HCT116 (cell line): ENCODE data around the gene MICAL3. TPM values are rescaled to one million over a fixed set of nuclear protein-coding genes. Genes with fewer than 3 reads are reported as not detected.

Experiments
- ATAC-seq: fragments of 200-7000 bp; cut with Tn5 transposase; 2 replicates; pipeline ENCODE4 v1.9.1; 2020; ENCODE audit warnings: mild to moderate bottlenecking, moderate library complexity
- BruUV-seq: library from RNA; stranded (reverse); fragments of 400-500 nt; replicated peaks from 2 replicates; lab custom pipeline; 2021; lab: Mats Ljungman, UMichigan
- CTCF ChIA-PET: fragments of 300-600 bp; sonication (Branson Sonifier 250); formaldehyde crosslinking; loops from one replicate; lab custom pipeline; 2021; ENCODE audit warnings: antibody characterized with exemption; lab: Charles Lee
- POLR2A ChIA-PET: fragments of 300-600, 350-600 bp; sonication (Branson Sonifier 250); formaldehyde crosslinking; loops from one replicate; lab custom pipeline; 2021; ENCODE audit warnings: antibody characterized with exemption; lab: Charles Lee
- RAD21 ChIA-PET, 2 experiments: fragments of 300-600 bp; sonication (Branson Sonifier 250); formaldehyde crosslinking; loops; one replicate each; lab custom pipeline; 2023; ENCODE audit warnings: low total read pairs in 2 of 2; ENCODE audit not compliant: uncharacterized antibody in 2 of 2, unreplicated experiment in 2 of 2, low non-redundant PET in 1 of 2; lab: Charles Lee
- DNase-seq: peaks from one replicate; pipeline ENCODE4 v3.0.0-alpha.2; 2010; ENCODE audit warnings: low read depth, low spot score
- H2AFZ ChIP-seq: fragments of 200-600 bp; shearing (Covaris generic), sonication (generic); 2 replicates; pipeline ENCODE4 v1.6.1; 2017; ENCODE audit warnings: low read depth, mixed run types, mixed read lengths, antibody characterized with exemption, low read length; ENCODE audit not compliant: poor library complexity, severe bottlenecking
- H3K27ac ChIP-seq: 2 replicates; pipeline ENCODE4 v1.5.1; 2012; ENCODE audit warnings: low read depth, low read length
- H3K27me3 ChIP-seq: fragments of 200-600 bp; sonication (generic); 2 replicates; pipeline ENCODE4 v1.6.1; 2016; ENCODE audit warnings: mixed run types, low read length, mixed read lengths; ENCODE audit not compliant: insufficient read depth
- H3K36me3 ChIP-seq, 2 experiments: fragments of 200-500 bp in 1 of 2; fragments of 200-600 bp in 1 of 2; sonication (Bioruptor generic) in 1 of 2; sonication (generic) in 1 of 2; 2 replicates each; pipeline versions ENCODE4 v1.5.1 to v1.6.1; 2014 to 2016; ENCODE audit warnings: low read length in 2 of 2, inconsistent platforms in 1 of 2, mixed read lengths in 1 of 2, mixed run types in 1 of 2; ENCODE audit not compliant: insufficient read depth in 2 of 2, control insufficient read depth in 1 of 2
- H3K4me1 ChIP-seq, 2 experiments: fragments of 200-600 bp in 1 of 2; sonication (generic) in 1 of 2; 2 replicates each; pipeline versions ENCODE4 v1.5.1 to v1.6.1; 2012 to 2017; ENCODE audit warnings: low read length in 2 of 2, inconsistent platforms in 1 of 2, mild to moderate bottlenecking in 1 of 2, mixed read lengths in 1 of 2, mixed run types in 1 of 2, moderate library complexity in 1 of 2; ENCODE audit not compliant: insufficient read depth in 2 of 2, control insufficient read depth in 1 of 2
- H3K4me2 ChIP-seq: fragments of 200-600 bp; sonication (generic); 2 replicates; pipeline ENCODE4 v1.6.1; 2017; ENCODE audit warnings: mixed run types, low read length, mixed read lengths
- H3K4me3 ChIP-seq, 2 experiments: fragments of 200-600 bp in 1 of 2; sonication (generic) in 1 of 2; replicated peaks in 1 of 2; 2 replicates each; pipeline ENCODE4 v1.5.1; 2011 to 2016; ENCODE audit warnings: low read length in 2 of 2, control low read depth in 1 of 2, low read depth in 1 of 2, mild to moderate bottlenecking in 1 of 2, mixed read lengths in 1 of 2, mixed run types in 1 of 2
- H3K79me2 ChIP-seq: fragments of 200-600 bp; sonication (generic); 2 replicates; pipeline ENCODE4 v1.6.1; 2017; ENCODE audit warnings: mild to moderate bottlenecking, mixed run types, low read length, moderate library complexity, mixed read lengths; ENCODE audit not compliant: insufficient read depth
- H3K9ac ChIP-seq: fragments of 200-600 bp; sonication (generic); 2 replicates; pipeline ENCODE4 v1.6.1; 2016; ENCODE audit warnings: low read length, mixed read lengths
- H3K9me2 ChIP-seq: fragments of 200-600 bp; sonication (generic), shearing (Covaris generic); 2 replicates; pipeline ENCODE4 v1.6.1; 2017; ENCODE audit warnings: mixed run types, mild to moderate bottlenecking, moderate library complexity; ENCODE audit not compliant: insufficient read depth
- H3K9me3 ChIP-seq, 2 experiments: fragments of 200-500 bp in 1 of 2; fragments of 200-600 bp in 1 of 2; sonication (Bioruptor generic) in 1 of 2; sonication (generic) in 1 of 2; 2 replicates each; pipeline ENCODE4 v1.6.1; 2014 to 2017; ENCODE audit warnings: low read length in 2 of 2, mixed read lengths in 2 of 2, inconsistent platforms in 1 of 2, low read depth in 1 of 2, mild to moderate bottlenecking in 1 of 2, mixed run types in 1 of 2, moderate library complexity in 1 of 2; ENCODE audit not compliant: control insufficient read depth in 1 of 2, insufficient read depth in 1 of 2
- H4K20me1 ChIP-seq: fragments of 200-600 bp; sonication (generic), shearing (Covaris generic); 2 replicates; pipeline ENCODE4 v1.6.1; 2017; ENCODE audit warnings: mixed run types, mild to moderate bottlenecking, moderate library complexity; ENCODE audit not compliant: insufficient read depth
- CBX3 ChIP-seq: IDR thresholded peaks from 2 replicates; pipeline ENCODE4 v1.6.1; 2012; ENCODE audit warnings: low read depth
- EGR1 ChIP-seq: IDR thresholded peaks from 2 replicates; pipeline ENCODE4 v1.6.1; 2012; ENCODE audit warnings: low read depth
- ELF1 ChIP-seq: IDR thresholded peaks from 2 replicates; pipeline ENCODE4 v1.6.1; 2012; ENCODE audit warnings: low read depth, borderline replicate concordance
- EZH2 ChIP-seq: fragments of 200-600 bp; sonication (generic); IDR thresholded peaks from 2 replicates; pipeline ENCODE4 v1.6.1; 2017; ENCODE audit warnings: antibody characterized with exemption, mixed run types
- EZH2phosphoT487 ChIP-seq: fragments of 200-600 bp; IDR thresholded peaks from 2 replicates; pipeline ENCODE4 v1.6.1; 2018; ENCODE audit warnings: antibody characterized with exemption, borderline replicate concordance
- POLR2A ChIP-seq: IDR thresholded peaks from 2 replicates; pipeline ENCODE4 v1.7.0; 2011; ENCODE audit warnings: borderline replicate concordance; ENCODE audit not compliant: insufficient read depth, insufficient read length; ENCODE audit errors: extremely low read depth
- REST ChIP-seq: IDR thresholded peaks from 2 replicates; pipeline ENCODE4 v1.6.1; 2012; ENCODE audit warnings: low read depth
- SIN3A ChIP-seq: IDR thresholded peaks from 2 replicates; pipeline ENCODE4 v1.6.1; 2012; ENCODE audit warnings: low read depth
- SRF ChIP-seq: IDR thresholded peaks from 2 replicates; pipeline ENCODE4 v1.6.1; 2012; ENCODE audit warnings: low read depth
- TCF7L2 ChIP-seq: IDR thresholded peaks from 2 replicates; pipeline ENCODE4 v1.7.0; 2011; ENCODE audit warnings: borderline replicate concordance, inconsistent platforms; ENCODE audit not compliant: insufficient read depth, insufficient read length; ENCODE audit errors: extremely low read depth
- YY1 ChIP-seq: IDR thresholded peaks from 2 replicates; pipeline ENCODE4 v1.6.1; 2011; ENCODE audit warnings: low read length, low read depth, moderate library complexity, mild to moderate bottlenecking; ENCODE audit not compliant: insufficient replicate concordance; ENCODE audit errors: extremely low read depth
- ZFX ChIP-seq: fragments of 450-650 bp; IDR thresholded peaks from 2 replicates; pipeline ENCODE4 v1.6.1; 2017
- ZNF274 ChIP-seq: fragments of 200-500 bp; sonication (Bioruptor generic); IDR thresholded peaks from 2 replicates; pipeline ENCODE4 v1.6.1; 2014; ENCODE audit warnings: mild to moderate bottlenecking, low read depth, low read length, inconsistent platforms
- intact Hi-C: fragments of 100-400 bp; cut with micrococcal nuclease; formaldehyde crosslinking; loops from 2 replicates; pipeline ENCODE4 v1.10.0; 2022
- total RNA-seq: library from RNA; stranded (reverse); gene quantifications from one replicate; pipeline ENCODE4 v1.2.1, GENCODE V29; 2021; ENCODE audit not compliant: unreplicated experiment
- TF ChIP-seq, protein P1 (sequence below): IDR thresholded peaks from 2 replicates; pipeline ENCODE4 v1.6.1; 2011; ENCODE audit warnings: mild to moderate bottlenecking, low read length, moderate library complexity; ENCODE audit not compliant: insufficient replicate concordance; ENCODE audit errors: extremely low read depth

Gene MICAL3
- total RNA-seq, 1 experiment from 2014 or later = 30.8 TPM

- BruUV-seq = no TSS peak
- ChIA-PET CTCF (interaction anchor here (1.3 kb wide), 1 partner anchor 133 kb away, joined by 3 read pairs; no protein-coding TSS in a partner anchor), POLR2A (no interaction called here), RAD21 (no interaction called here)
- no peak overlapping the region for H2AFZ ChIP-seq
- no peaks in the 10 kb centered on the region for H3K9me2 ChIP-seq
- H4K20me1 ChIP-seq = no peaks in the 10 kb centered on the region
- H3K36me3 ChIP-seq = no peaks in the 10 kb centered on the region
- DNase-seq (no peak), ATAC-seq (no peak)
- no peak overlapping the region for H3K27ac ChIP-seq
- no peaks in the 10 kb centered on the region for H3K9me3 ChIP-seq
- H3K4me3 ChIP-seq = no peak overlapping the region
- H3K4me1 ChIP-seq = no peaks in the 10 kb centered on the region; a peak in 1 of 4 replicates
- peaks cover 100% of the 10 kb centered on the region for H3K79me2 ChIP-seq
- H3K9ac ChIP-seq = no peak overlapping the region
- H3K27me3 ChIP-seq = no peaks in the 10 kb centered on the region
- H3K4me2 ChIP-seq = no peak overlapping the region
- TF ChIP-seq REST = no peak
- TF ChIP-seq, protein P1, sequence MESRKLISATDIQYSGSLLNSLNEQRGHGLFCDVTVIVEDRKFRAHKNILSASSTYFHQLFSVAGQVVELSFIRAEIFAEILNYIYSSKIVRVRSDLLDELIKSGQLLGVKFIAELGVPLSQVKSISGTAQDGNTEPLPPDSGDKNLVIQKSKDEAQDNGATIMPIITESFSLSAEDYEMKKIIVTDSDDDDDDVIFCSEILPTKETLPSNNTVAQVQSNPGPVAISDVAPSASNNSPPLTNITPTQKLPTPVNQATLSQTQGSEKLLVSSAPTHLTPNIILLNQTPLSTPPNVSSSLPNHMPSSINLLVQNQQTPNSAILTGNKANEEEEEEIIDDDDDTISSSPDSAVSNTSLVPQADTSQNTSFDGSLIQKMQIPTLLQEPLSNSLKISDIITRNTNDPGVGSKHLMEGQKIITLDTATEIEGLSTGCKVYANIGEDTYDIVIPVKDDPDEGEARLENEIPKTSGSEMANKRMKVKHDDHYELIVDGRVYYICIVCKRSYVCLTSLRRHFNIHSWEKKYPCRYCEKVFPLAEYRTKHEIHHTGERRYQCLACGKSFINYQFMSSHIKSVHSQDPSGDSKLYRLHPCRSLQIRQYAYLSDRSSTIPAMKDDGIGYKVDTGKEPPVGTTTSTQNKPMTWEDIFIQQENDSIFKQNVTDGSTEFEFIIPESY = no peak
- TF ChIP-seq EGR1 = no peak
- TF ChIP-seq POLR2A = no peak
- no peak for TF ChIP-seq ZFX
- no peak for TF ChIP-seq YY1
- TF ChIP-seq EZH2phosphoT487 = no peak
- TF ChIP-seq SIN3A = no peak
- TF ChIP-seq TCF7L2 = no peak
- no peak for TF ChIP-seq CBX3
- no peak for TF ChIP-seq SRF
- TF ChIP-seq EZH2 = no peak
- TF ChIP-seq ELF1 = no peak
- no peak for TF ChIP-seq ZNF274
- TF ChIP-seq, all 23 proteins: peak for 0
- intact Hi-C loops = no loop called here
These were observed 81.6 kb downstream of the MICAL3 start for GRCh38 chr22:17942721-17943120.
